ENCODE results near the gene AHCY. TPM values are rescaled to one million over a fixed set of nuclear protein-coding genes. Genes with fewer than 3 reads are reported as not detected.

AHCY gene
- total RNA-seq, 4 donors from 2014 or later: 50.4 to 71.5 (median 58.0) TPM

DNA sequence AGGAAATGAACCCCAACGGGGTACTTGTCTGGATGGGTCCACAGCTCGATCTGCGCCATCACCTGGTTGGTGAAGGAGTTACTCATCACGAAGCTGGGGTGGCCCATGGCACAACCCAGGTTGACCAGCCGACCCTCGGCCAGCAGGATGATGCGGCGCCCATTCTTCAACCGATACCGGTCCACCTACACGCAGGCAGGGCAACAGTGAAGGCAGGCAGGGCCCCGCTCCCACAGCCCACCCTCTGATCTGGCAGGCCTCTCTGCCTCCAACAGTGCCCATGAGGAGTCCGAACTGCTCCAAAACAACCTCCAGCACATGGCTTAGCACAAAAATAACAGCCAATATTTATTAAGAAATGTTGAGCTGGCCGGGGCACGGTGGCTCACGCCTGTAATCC lies 17.7 kb downstream of the AHCY start:
- H3K9me3 ChIP-seq: no peaks in the 10 kb centered on the region
- TF ChIP-seq, protein P1, sequence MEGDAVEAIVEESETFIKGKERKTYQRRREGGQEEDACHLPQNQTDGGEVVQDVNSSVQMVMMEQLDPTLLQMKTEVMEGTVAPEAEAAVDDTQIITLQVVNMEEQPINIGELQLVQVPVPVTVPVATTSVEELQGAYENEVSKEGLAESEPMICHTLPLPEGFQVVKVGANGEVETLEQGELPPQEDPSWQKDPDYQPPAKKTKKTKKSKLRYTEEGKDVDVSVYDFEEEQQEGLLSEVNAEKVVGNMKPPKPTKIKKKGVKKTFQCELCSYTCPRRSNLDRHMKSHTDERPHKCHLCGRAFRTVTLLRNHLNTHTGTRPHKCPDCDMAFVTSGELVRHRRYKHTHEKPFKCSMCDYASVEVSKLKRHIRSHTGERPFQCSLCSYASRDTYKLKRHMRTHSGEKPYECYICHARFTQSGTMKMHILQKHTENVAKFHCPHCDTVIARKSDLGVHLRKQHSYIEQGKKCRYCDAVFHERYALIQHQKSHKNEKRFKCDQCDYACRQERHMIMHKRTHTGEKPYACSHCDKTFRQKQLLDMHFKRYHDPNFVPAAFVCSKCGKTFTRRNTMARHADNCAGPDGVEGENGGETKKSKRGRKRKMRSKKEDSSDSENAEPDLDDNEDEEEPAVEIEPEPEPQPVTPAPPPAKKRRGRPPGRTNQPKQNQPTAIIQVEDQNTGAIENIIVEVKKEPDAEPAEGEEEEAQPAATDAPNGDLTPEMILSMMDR (IDR thresholded peaks at IDR 0.05): no peak
- no peak for TF ChIP-seq POLR2AphosphoS5 (IDR thresholded peaks at IDR 0.05)
- ATAC-seq: no peak
- no peak overlapping the region for H3K4me3 ChIP-seq
- H3K27ac ChIP-seq: no peak overlapping the region
- no peaks in the 10 kb centered on the region for H3K4me1 ChIP-seq
- WGBS, 2 donors (ENCODE audit: low coverage in 1 of 2): 86% methylated on average over 4 of the region's 16 CpGs; no CpG with 5 or more reads in 1 of the 2 donors
- peaks cover 0 to 99% of the 10 kb centered on the region in 2 donors for H3K36me3 ChIP-seq
- H3K27me3 ChIP-seq: no peaks in the 10 kb centered on the region

GRCh38 chr20:34283844-34284243 lies 19.3 kb downstream of the AHCY start:
- Histone ChIP-seq H3K4me3 (no peak overlapping the region), H3K4me1 (no peaks in the 10 kb centered on the region), H3K27ac (no peak overlapping the region), H3K36me3 (peaks cover 0 to 100% of the 10 kb centered on the region in 2 donors), H3K27me3 (no peaks in the 10 kb centered on the region), H3K9me3 (no peaks in the 10 kb centered on the region)
- TF ChIP-seq POLR2AphosphoS5 (IDR thresholded peaks at IDR 0.05) (no peak), EP300 (IDR thresholded peaks at IDR 0.05) (no peak), POLR2A (IDR thresholded peaks at IDR 0.05) (no peak)
- TF ChIP-seq, protein P1 (IDR thresholded peaks at IDR 0.05): no peak
- WGBS, 2 donors (ENCODE audit: low coverage in 1 of 2): 88% methylated on average over 1 of the region's 1 CpG; no CpG with 5 or more reads in 1 of the 2 donors
- ATAC-seq: no peak

DNA sequence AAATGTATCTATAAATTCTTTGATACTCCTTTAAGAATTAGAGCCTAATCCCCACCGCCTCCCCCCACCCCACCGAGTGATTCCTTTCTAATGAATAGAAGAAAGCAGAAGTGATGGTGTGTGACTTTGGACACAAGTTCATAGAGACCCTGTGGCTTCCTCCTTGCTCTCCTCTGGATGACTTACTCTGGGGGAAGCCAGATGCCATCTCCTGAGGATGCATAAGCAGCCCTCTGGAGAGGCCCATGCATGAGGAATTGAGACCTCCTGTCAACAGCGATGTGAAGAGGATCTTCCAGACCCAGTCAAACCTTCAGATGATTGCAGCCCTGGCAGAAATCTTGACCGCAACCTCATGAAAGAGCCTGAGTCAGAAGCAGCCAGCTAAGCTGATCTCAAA lies 21.1 kb downstream of the AHCY start:
- H3K9me3 ChIP-seq: no peaks in the 10 kb centered on the region
- TF ChIP-seq POLR2AphosphoS5 (IDR thresholded peaks at IDR 0.05) (no peak), EP300 (IDR thresholded peaks at IDR 0.05) (no peak), POLR2A (IDR thresholded peaks at IDR 0.05) (no peak)
- TF ChIP-seq, protein P1 (IDR thresholded peaks at IDR 0.05): no peak
- peaks cover 0 to 100% of the 10 kb centered on the region in 2 donors for H3K36me3 ChIP-seq
- WGBS, 2 donors (ENCODE audit: low coverage in 1 of 2): 66% methylated on average over 2 of the region's 4 CpGs; no CpG with 5 or more reads in 1 of the 2 donors
- H3K27me3 ChIP-seq: no peaks in the 10 kb centered on the region
- H3K4me1 ChIP-seq: no peaks in the 10 kb centered on the region
- no peak overlapping the region for H3K4me3 ChIP-seq
- ATAC-seq: no peak
- no peak overlapping the region for H3K27ac ChIP-seq

GRCh38 chr20:34281177-34281576 lies 22.0 kb downstream of the AHCY start:
- H3K27me3 ChIP-seq: no peaks in the 10 kb centered on the region
- 90% methylated on average over 2 of the region's 3 CpGs; no CpG with 5 or more reads in 1 of the 2 donors for WGBS, 2 donors (ENCODE audit: low coverage in 1 of 2)
- TF ChIP-seq, protein P1 (IDR thresholded peaks at IDR 0.05): no peak
- TF ChIP-seq EP300 (IDR thresholded peaks at IDR 0.05) (no peak), POLR2A (IDR thresholded peaks at IDR 0.05) (no peak), POLR2AphosphoS5 (IDR thresholded peaks at IDR 0.05) (no peak)
- H3K4me3 ChIP-seq: no peak overlapping the region
- ATAC-seq: no peak
- H3K9me3 ChIP-seq: no peaks in the 10 kb centered on the region
- H3K36me3 ChIP-seq: peaks cover 0 to 100% of the 10 kb centered on the region in 2 donors
- no peaks in the 10 kb centered on the region for H3K4me1 ChIP-seq
- no peak overlapping the region for H3K27ac ChIP-seq

DNA sequence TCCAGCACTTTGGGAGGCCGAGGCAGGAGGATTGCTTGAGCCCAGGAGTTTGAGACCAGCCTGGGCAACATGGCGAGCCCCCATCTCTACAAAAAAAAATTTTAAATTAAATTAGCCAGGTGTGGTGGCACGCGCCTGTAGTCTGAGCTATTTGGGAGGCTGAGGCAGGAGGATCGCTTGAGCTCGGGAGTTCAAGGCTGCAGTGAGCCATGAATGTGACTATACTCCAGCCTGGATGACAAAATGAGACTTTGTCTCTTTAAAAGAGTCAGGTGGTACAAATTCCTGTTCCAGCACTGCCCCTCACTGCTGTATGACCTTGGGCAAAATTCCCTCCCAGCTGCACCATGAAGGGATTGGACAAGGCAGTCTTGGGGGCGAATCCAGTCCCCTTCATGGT lies 28.5 kb downstream of the AHCY start:
- Histone ChIP-seq H3K27ac (no peak overlapping the region), H3K27me3 (no peaks in the 10 kb centered on the region), H3K9me3 (no peaks in the 10 kb centered on the region), H3K4me3 (no peak overlapping the region), H3K36me3 (peaks cover 0 to 57% of the 10 kb centered on the region in 2 donors), H3K4me1 (peaks cover 0 to 2% (median 0%) of the 10 kb centered on the region in 3 donors)
- TF ChIP-seq EP300 (IDR thresholded peaks at IDR 0.05): no peak
- no peak for TF ChIP-seq POLR2A (IDR thresholded peaks at IDR 0.05)
- TF ChIP-seq, protein P1 (IDR thresholded peaks at IDR 0.05): no peak
- TF ChIP-seq POLR2AphosphoS5 (IDR thresholded peaks at IDR 0.05): no peak
- 97 to 98% methylated on average over 4 to 6 of the region's 7 CpGs for WGBS, 2 donors (ENCODE audit: low coverage in 1 of 2)
- ATAC-seq: no peak

All from gastroesophageal sphincter (tissue), 4 donors.